GM20431 (cell line): ENCODE results near the gene SH3PXD2B.

Source experiments
- in situ Hi-C: fragments of 300-500 bp; cut with MseI, MboI; formaldehyde crosslinking; loops from one replicate; pipeline ENCODE4 v1.15.0; 2020; ENCODE audit warnings: low sequenced_read_pairs; ENCODE audit not compliant: unreplicated experiment

The SH3PXD2B gene

DNA sequence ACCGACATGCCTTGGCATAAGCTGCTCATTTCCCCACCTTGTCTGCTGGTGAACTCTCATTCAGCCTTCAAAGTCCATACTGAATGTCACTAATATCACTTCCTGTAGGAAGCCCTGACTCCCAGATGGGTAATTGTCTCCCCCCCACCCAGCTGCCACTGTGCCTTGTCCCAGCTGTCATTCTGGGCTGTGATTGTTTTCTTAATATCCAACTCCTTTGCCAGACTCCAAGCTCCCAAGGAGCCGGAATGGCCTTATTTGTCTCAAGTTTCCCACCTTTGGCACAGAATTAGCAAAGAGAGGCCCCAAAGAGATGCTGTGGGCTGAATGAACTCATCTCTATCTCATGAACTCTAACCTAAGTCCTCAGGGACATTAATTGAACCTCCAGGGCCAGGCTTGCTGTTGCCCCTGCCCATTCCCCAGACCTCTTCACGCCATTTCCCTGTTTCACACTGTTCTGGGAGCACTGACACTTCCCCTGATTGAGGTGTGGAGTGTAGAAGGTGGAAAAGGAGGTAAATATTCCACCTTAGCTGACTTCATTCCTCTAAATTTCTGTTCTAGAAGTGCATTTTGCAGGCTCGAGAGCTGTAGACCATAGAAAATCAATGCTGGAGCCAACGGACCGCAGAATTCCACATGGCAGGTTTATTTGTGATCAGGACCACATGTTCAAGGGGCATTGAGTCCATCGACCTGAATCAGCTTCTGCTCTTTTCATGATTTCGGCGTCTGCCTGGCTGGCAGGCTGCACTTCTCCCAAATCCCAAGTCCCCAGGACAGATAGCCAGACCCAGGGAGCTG, 4.9 kb upstream of the SH3PXD2B start:
- in situ Hi-C loops, result no loop called here

- in situ Hi-C loops, result no loop called here
Observed at GRCh38 chr5:172456076-172456722, 1.9 kb upstream of the SH3PXD2B start.

DNA sequence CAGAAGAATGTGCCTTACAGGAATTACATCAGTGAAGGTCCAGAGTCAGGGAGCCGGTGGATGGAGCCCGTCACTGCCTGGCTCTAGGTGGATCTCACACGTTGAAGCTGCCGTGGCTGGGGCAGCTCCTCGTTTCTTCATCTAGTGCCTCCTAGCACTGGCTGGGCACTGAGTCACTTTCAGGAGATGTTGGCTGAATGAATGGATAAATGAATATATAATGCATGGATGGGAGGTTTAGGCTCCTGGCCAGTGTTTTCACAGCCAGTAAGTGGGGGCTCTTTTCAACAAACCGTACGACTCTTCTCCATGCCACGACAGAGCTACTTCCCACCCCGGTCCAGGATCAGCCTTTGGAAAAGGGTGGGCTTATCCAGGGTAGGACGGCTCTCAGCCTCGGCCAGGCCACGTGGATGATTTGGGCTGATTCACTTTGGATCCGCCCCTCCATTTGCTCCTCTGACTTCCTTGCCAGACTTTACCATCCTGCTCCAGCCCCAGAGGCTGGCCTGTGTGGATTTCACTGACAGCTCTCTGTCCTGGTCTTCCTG, 1.3 kb upstream of the SH3PXD2B start:
- in situ Hi-C loops, result no loop called here

DNA sequence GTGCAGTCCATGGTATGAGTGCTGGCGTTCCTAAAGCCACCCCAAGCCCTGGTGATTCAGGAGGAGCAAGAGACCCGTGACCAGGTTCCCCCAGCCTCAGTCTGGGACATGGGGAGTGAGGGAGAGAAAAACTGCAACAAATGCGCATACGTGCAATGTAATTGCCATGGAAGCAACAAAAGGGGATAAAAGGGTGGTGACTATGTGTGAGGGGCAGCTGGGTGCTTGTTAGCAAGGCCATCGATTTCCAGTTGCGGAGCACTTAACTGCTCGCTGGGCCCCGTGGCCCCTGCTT, 709 bp upstream of the SH3PXD2B start:
- in situ Hi-C loops, result no loop called here

- in situ Hi-C loops, result no loop called here
Observed at GRCh38 chr5:172453986-172454357, 353 bp downstream of the SH3PXD2B start.

DNA sequence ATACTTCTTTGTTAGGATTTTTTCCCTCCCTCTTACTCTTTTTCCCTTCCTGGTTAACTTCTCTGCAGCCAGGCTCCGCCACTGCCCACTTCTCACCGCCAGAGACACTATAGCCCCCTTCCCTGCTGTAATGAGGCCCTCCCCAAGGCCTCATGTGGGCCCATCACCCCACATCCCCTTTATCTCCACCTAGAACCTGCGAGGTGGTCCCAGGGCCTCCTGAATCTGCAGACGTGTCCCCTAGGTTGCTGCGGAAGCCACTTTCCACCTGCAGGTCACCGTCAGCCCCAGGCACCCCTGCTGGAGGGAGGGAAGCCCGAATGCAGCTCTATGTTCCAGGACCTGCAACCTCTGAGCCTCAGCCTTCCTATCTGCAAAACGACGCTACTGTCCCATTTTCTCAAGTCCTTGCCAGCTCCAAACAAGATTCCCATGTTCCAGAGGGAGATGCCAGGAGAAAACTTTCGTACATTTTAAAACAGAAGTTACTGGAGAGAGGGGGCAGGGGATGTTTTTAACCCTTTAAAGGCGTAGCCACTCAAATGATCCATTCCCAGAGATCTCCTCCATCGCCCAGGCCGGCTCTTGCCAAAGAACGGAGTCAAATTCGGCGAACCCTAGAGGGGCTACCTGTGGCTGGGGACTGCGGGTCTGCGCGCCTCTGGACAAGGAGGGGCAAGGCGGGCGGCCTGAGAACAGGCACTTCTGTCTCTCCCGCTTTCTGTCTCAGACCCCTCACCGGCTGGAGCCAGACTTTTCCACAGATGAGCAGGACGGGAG, 929 bp downstream of the SH3PXD2B start:
- in situ Hi-C loops, result no loop called here

DNA sequence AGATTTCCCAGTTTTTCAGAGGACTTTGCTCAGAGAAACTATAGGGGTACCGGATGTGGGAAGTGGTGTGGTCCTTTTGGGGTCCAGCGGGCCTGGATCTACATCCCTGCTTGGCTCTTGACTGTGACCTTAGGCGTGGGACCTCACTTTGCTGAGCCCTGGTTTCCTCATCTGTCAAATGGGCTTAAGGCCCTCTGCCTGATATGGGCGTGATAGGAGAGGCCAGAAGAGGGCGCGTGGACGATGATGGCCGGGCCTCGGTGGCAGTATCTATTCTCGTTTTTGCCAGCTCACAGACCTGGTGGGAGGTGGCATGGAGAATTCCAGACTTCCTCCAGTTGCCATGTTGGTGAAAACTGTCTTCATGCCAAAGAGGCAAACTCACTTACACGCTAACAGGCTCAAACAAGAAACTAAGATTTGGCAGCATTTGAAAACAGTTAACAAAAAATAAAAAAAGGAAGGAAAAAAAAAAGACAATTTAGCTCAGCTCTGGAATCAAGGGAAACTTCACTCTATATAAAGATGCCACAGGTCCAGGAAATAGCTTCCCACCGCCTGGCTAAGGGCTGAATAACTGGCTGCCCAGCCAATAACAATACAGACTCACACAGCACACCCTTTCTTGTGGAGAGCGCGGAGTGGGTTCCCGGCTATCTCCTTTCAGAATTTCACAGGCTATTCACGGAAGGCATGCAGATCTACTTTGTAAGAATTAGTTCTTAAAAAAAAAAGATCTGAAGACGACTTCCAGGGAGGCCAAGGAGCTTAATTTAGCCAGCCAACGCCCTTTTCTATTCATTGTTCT, 1.7 kb downstream of the SH3PXD2B start:
- in situ Hi-C loops, result no loop called here

- in situ Hi-C loops, result no loop called here
Observed at GRCh38 chr5:172451771-172452197, 2.5 kb downstream of the SH3PXD2B start.

- in situ Hi-C loops, result no loop called here
Observed at GRCh38 chr5:172450861-172451695, 3.2 kb downstream of the SH3PXD2B start.

DNA sequence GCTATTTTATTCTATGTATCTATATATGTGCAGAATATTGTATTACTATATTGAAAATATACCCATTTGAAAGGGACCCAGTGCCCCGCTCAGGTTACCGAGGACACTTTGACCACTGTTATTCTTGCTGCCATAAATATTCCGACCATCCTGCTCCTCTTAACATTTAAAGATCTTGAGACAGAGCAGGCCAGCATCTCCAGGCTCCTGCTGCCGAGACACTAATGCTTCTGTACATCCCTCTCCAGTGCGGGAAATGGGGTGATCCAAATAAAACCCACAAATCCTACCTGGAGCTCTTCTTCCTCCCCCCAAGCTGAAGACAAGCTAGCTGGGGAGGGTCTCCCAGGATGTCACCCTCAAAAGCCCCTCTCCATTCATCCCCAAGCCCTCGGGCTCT, 3.9 kb downstream of the SH3PXD2B start:
- in situ Hi-C loops, result no loop called here

GRCh38 chr5:172448999-172449398, 5.3 kb downstream of the SH3PXD2B start:
- in situ Hi-C loops, result no loop called here

- in situ Hi-C loops, result no loop called here
Observed at GRCh38 chr5:172447646-172448365, 6.5 kb downstream of the SH3PXD2B start.

DNA sequence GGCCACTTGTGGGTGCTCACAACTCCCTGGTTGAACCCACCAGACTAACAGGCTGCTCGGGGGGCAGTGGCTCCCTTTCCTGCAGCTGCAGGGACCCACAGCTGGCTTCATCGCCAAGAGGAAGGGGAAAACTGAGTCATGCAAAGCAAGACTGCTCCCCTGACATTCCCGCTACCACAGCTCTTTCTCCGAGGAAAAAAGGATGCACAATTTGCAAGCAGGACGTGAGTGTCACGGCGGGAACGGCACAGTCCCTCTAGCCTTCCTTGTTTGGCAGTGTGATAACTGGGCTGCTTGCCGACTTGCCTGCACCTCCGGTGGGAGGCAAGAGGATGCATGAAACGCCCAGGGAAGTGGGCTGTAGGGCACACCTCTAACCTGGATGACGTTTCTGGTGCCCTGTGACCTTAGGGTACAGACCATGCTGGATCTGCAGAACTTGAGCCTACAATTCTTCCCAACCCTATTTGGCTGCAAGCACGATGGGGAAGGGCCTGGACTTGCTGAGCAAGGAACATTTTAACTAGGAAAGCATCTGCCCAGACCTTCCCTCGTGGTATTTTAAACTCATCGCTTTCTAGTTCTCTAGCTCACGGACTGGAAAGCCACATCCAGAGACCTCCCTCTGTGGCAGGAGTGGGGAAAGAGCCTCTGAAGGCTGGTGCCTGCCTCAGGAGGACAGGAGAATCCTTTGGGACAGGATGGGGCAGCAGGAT, 7.8 kb downstream of the SH3PXD2B start:
- in situ Hi-C loops, result no loop called here

GRCh38 chr5:172445866-172446265, 8.5 kb downstream of the SH3PXD2B start:
- in situ Hi-C loops, result no loop called here

DNA sequence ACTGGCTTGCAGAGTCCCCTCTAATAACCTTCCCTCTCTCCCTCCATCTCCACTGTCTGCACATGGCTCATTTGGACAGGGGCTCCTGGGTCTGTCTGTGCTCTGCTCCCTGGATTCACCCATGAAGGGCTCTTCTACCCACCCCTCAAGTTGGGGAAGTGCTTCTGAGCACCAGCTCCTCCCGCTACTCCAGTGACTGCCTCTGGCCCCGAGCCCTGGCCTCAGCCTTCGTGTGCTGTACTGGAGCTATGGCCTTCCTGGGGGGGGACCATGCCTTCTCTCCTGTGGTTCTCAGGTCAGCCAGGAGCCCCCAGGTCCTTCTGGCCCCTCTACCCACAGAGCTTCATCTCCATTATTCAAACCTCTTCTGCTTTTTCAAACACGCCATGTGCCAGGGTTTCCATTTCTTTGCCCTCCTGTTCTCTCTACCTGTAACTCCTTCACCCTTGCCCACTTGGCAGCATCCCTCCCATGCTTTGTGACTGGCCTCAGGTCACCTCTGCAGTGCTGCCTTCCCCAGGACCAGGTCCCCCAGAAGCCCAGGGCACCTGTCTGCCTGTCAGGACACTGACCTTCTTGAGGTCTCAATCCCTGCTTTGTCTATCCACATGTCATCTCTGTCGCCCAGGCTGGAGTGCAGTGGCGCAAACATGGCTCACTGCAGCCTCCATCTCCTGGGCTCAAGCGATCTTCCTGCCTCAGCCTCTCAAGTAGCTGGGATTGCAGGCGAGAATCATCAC, 9.5 kb downstream of the SH3PXD2B start:
- in situ Hi-C loops, result no loop called here

GRCh38 chr5:172444110-172444510, 10.2 kb downstream of the SH3PXD2B start:
- in situ Hi-C loops, result no loop called here

DNA sequence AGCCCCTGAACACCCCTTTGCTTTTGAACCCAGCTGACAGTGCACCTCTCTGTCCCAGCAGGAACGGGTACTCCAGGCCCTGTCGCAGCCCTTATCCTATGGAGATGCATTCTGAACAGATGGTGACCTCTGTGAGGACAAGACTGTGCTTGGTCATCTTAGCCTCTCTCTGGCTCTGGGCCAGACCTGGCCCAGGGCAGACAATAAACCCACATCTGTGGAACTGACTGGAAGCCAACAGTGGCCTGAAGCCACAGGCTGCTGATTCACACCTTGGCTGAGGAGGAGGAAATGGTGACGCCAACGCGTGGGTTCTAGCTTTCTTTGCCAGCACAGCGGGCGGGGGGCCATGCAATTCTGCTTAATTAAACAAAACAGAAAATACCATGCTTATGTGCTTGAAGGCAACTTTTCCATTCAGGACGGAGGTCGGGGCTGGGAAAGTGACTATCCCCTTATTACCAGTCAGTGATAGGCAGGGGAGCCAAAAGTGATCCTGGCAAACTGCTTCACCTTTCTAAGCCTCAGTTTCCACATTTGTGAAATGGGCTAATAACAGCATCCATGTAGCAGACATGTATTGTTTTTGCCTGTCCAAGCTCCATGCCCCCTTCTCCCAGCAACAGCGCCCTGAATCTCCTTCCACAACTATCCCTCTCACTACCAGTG, 10.8 kb downstream of the SH3PXD2B start:
- in situ Hi-C loops, result no loop called here
